ENCODE results near the gene SLC36A2. TPM values are rescaled to one million over a fixed set of nuclear protein-coding genes. Genes with fewer than 3 reads are reported as not detected.
A peak's percentile ranks its signal among the peaks of the same experiment; 100 is the strongest.

Gene SLC36A2
- total and polyA plus RNA-seq, 2 donors (not counting 1 experiment from before 2014, with no cell fraction given): not detected

GRCh38 chr5:151270599-151270998, 76.8 kb downstream of the SLC36A2 start:
- no peaks in the 10 kb centered on the region for H3K27me3 ChIP-seq (ENCODE audit: control insufficient read depth, insufficient read depth, low read length)
- DNase-seq (ENCODE audit: low read depth in 2 of 2): peak in 1 of 2 donors; percentile 51
- no peak overlapping the region for H3K9ac ChIP-seq (ENCODE audit: insufficient read depth, low read length)
- no peak overlapping the region for H3K4me2 ChIP-seq (ENCODE audit: extremely low read depth, insufficient read depth, low read length)
- no peaks in the 10 kb centered on the region for H3K79me2 ChIP-seq (ENCODE audit: control insufficient read depth, insufficient read depth, low read length)
- no peaks in the 10 kb centered on the region for H3K4me1 ChIP-seq (ENCODE audit: control insufficient read depth, extremely low read depth, insufficient read depth, low read length)
- H4K20me1 ChIP-seq (ENCODE audit: control insufficient read depth, extremely low read depth, insufficient read depth, low read length): no peaks in the 10 kb centered on the region
- peaks cover 4% of the 10 kb centered on the region for H3K36me3 ChIP-seq (ENCODE audit: control insufficient read depth, insufficient read depth, low read length)
- H2AFZ ChIP-seq (ENCODE audit: low read length): no peak overlapping the region
- TF ChIP-seq, protein P1, sequence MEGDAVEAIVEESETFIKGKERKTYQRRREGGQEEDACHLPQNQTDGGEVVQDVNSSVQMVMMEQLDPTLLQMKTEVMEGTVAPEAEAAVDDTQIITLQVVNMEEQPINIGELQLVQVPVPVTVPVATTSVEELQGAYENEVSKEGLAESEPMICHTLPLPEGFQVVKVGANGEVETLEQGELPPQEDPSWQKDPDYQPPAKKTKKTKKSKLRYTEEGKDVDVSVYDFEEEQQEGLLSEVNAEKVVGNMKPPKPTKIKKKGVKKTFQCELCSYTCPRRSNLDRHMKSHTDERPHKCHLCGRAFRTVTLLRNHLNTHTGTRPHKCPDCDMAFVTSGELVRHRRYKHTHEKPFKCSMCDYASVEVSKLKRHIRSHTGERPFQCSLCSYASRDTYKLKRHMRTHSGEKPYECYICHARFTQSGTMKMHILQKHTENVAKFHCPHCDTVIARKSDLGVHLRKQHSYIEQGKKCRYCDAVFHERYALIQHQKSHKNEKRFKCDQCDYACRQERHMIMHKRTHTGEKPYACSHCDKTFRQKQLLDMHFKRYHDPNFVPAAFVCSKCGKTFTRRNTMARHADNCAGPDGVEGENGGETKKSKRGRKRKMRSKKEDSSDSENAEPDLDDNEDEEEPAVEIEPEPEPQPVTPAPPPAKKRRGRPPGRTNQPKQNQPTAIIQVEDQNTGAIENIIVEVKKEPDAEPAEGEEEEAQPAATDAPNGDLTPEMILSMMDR (conservative IDR thresholded peaks at IDR 0.05 in 1 of 2, IDR thresholded peaks at IDR 0.05 in 1 of 2; ENCODE audit: low read depth in 1 of 2, low read length in 2 of 2): no peak
- TF ChIP-seq EZH2 (IDR thresholded peaks at IDR 0.05; ENCODE audit: low read length, missing control alignments): no peak
- no peak overlapping the region for H3K27ac ChIP-seq (ENCODE audit: insufficient read depth, low read length)
- H3K9me3 ChIP-seq (ENCODE audit: control insufficient read depth, insufficient read depth, low read depth, low read length): no peaks in the 10 kb centered on the region
- no peak overlapping the region for H3K4me3 ChIP-seq (replicated peaks in 1 of 4; ENCODE audit: control extremely low read depth in 1 of 4, insufficient read depth in 1 of 4, low read depth in 3 of 4, low read length in 4 of 4)

DNA sequence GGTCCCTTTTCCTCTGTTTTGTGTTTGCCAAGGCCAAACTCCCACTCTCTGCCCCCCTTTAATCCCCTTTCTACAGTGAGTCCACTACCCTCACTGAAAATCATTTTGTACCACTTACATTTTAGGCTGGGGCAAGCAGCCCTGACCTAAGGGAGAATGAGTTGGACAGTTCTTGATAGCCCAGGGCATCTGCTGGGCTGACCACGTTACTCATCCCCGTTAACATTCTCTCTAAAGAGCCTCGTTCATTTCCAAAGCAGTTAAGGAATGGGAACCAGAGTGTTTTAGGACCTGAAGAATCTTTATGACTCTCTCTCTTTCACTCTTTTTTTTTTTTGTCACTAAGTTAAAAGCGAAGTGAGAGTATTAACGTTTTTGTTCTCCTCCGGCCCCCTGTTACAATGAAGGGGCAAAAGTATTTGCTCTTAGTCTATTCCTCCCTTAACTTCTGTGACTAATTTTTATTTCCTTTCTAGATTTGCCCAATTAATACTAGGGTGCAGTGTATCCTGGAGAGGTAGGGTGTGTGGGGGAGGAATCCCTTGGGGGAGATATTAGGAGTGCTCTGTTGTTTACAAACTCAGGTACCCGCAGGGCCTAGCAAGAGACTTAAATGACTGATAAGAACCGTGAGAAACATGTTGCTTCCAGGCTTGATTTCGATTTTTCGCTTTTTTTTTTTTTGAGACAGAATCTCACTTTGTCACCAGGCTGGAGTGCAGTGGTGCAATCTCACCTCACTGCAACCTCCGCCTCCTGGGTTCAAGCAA, 79.7 kb downstream of the SLC36A2 start:
- Histone ChIP-seq H3K4me2 (ENCODE audit: extremely low read depth, insufficient read depth, low read length) (no peak overlapping the region), H2AFZ (ENCODE audit: low read length) (no peak overlapping the region), H3K4me3 (replicated peaks in 1 of 4; ENCODE audit: control extremely low read depth in 1 of 4, insufficient read depth in 1 of 4, low read depth in 3 of 4, low read length in 4 of 4) (no peak overlapping the region), H3K9ac (ENCODE audit: insufficient read depth, low read length) (no peak overlapping the region), H4K20me1 (ENCODE audit: control insufficient read depth, extremely low read depth, insufficient read depth, low read length) (no peaks in the 10 kb centered on the region), H3K4me1 (ENCODE audit: control insufficient read depth, extremely low read depth, insufficient read depth, low read length) (peaks cover 3% of the 10 kb centered on the region), H3K9me3 (ENCODE audit: control insufficient read depth, insufficient read depth, low read depth, low read length) (no peaks in the 10 kb centered on the region), H3K36me3 (ENCODE audit: control insufficient read depth, insufficient read depth, low read length) (peaks cover 4% of the 10 kb centered on the region), H3K79me2 (ENCODE audit: control insufficient read depth, insufficient read depth, low read length) (no peaks in the 10 kb centered on the region), H3K27me3 (ENCODE audit: control insufficient read depth, insufficient read depth, low read length) (no peaks in the 10 kb centered on the region), H3K27ac (ENCODE audit: insufficient read depth, low read length) (no peak overlapping the region)
- TF ChIP-seq, protein P1 (conservative IDR thresholded peaks at IDR 0.05 in 1 of 2, IDR thresholded peaks at IDR 0.05 in 1 of 2; ENCODE audit: low read depth in 1 of 2, low read length in 2 of 2): no peak
- no peak for TF ChIP-seq EZH2 (IDR thresholded peaks at IDR 0.05; ENCODE audit: low read length, missing control alignments)
- DNase-seq (ENCODE audit: low read depth in 2 of 2): no peak

Other genes with a start within 250 kb of the SLC36A2 start
- gene ANXA6, start 189.8 kb downstream of the SLC36A2 start, total RNA-seq: 430 and 615 TPM in 2 replicates
- 421 and 591 TPM in 2 replicates for gene ANXA6, start 189.8 kb downstream of the SLC36A2 start, polyA plus RNA-seq
- 4.0 and 6.4 TPM in 2 replicates for gene CCDC69, start 123.5 kb downstream of the SLC36A2 start, total RNA-seq
- gene CCDC69, start 123.5 kb downstream of the SLC36A2 start, polyA plus RNA-seq: 1.5 and 2.3 TPM in 2 replicates
- 24.9 and 28.2 TPM in 2 replicates for gene GM2A, start 94.4 kb downstream of the SLC36A2 start, total RNA-seq
- gene GM2A, start 94.4 kb downstream of the SLC36A2 start, polyA plus RNA-seq: 11.9 and 20.0 TPM in 2 replicates
- gene SLC36A3, start 43.8 kb downstream of the SLC36A2 start, total RNA-seq: not detected in 2 replicates
- not detected in 2 replicates for gene SLC36A3, start 43.8 kb downstream of the SLC36A2 start, polyA plus RNA-seq
- 3.9 and 4.6 TPM in 2 replicates for gene SLC36A1, start 100.0 kb upstream of the SLC36A2 start, total RNA-seq
- 16.7 and 18.9 TPM in 2 replicates for gene SLC36A1, start 100.0 kb upstream of the SLC36A2 start, polyA plus RNA-seq
- gene FAT2, start 243.8 kb upstream of the SLC36A2 start, total RNA-seq: under 0.01 TPM in 2 replicates
- 0.02 TPM in 1 of 2 replicates, not detected in the other for gene FAT2, start 243.8 kb upstream of the SLC36A2 start, polyA plus RNA-seq